ENCODE measurements around the gene CPN1.

GRCh38 chr10:100038561-100039071 lies 43.1 kb downstream of the CPN1 start:
- TF ChIP-seq CTCF (IDR thresholded peaks at IDR 0.05; ENCODE audit: low read length) = no peak
- no peak for TF ChIP-seq EZH2 (optimal IDR thresholded peaks at IDR 0.05; ENCODE audit: low read depth, low read length)
